ENCODE measurements around the gene SRGAP2C.
"Not testable (repeated sequence)": the region's sequence is repeated elsewhere in the genome, so short reads cannot be mapped to it uniquely, and the experiment has no call there.

GRCh38 chr1:121226295-121226904, 41.6 kb downstream of the SRGAP2C start:
- TF ChIP-seq CTCF (IDR thresholded peaks at IDR 0.05 in 8 of 11, conservative IDR thresholded peaks at IDR 0.05 in 3 of 11); POLR2AphosphoS5 (IDR thresholded peaks at IDR 0.05): not testable (repeated sequence)

Data from spleen (tissue), 7 donors.